GM12891 (cell line): ENCODE results near the gene KPNB1.

ENCODE experiments used
- POLR2A ChIP-seq: IDR thresholded peaks from 2 replicates; pipeline ENCODE4 v1.6.1; 2011; ENCODE audit warnings: low read depth, low read length, control low read depth
- POLR2AphosphoS5 ChIP-seq: IDR thresholded peaks from 2 replicates; pipeline ENCODE4 v1.6.1; 2011; ENCODE audit warnings: low read depth, low read length, control low read depth
- SPI1 ChIP-seq: IDR thresholded peaks from 2 replicates; pipeline ENCODE4 v1.6.1; 2011; ENCODE audit warnings: low read depth, low read length, control low read depth
- TAF1 ChIP-seq: IDR thresholded peaks from 2 replicates; pipeline ENCODE4 v1.6.1; 2011; ENCODE audit warnings: low read depth, low read length, control low read depth

- TF ChIP-seq POLR2A (no peak), POLR2AphosphoS5 (no peak), SPI1 (no peak), TAF1 (no peak)
Measured at GRCh38 chr17:47698749-47699535, 49.2 kb downstream of the KPNB1 start.
